Brain microvascular endothelial cell (primary cell): ENCODE measurements around the gene PLCD3.
A peak's percentile ranks its signal among the peaks of the same experiment; 100 is the strongest.

Experiments
- DNase-seq: peaks from one replicate; pipeline ENCODE4 v3.0.0-alpha.2; 2020
- H3K27ac ChIP-seq: fragments of 250-450 bp; sonication (Bioruptor Pico); 2 replicates; pipeline ENCODE4 v1.5.1; 2020; ENCODE audit warnings: mild to moderate bottlenecking, moderate library complexity
- H3K27me3 ChIP-seq: fragments of 250-450 bp; sonication (Bioruptor Pico); replicated peaks from 2 replicates; pipeline ENCODE4 v1.5.1; 2020; ENCODE audit warnings: mild to moderate bottlenecking
- H3K36me3 ChIP-seq: fragments of 250-450 bp; sonication (Bioruptor Pico); replicated peaks from 2 replicates; pipeline ENCODE4 v1.5.1; 2020; ENCODE audit warnings: mild to moderate bottlenecking
- H3K4me3 ChIP-seq: 2 replicates; pipeline ENCODE4 v1.5.1; 2011; ENCODE audit warnings: low read depth, mild to moderate bottlenecking, control low read depth, low read length, moderate library complexity
- CTCF ChIP-seq: IDR thresholded peaks from 2 replicates; pipeline ENCODE4 v1.5.1; 2011; ENCODE audit warnings: low read depth, mild to moderate bottlenecking, moderate library complexity, low read length, control low read depth, inconsistent platforms; ENCODE audit errors: missing control alignments
- in situ Hi-C: cut with HindIII; loops from 2 replicates; pipeline ENCODE4 v1.10.0; 2017; ENCODE audit warnings: low sequenced_read_pairs, low pct_ligation_motif_present

Gene PLCD3

GRCh38 chr17:45137561-45138305 is 5.4 kb upstream of the PLCD3 start:
- in situ Hi-C loops: no loop called here
- H3K27me3 ChIP-seq: no peaks in the 10 kb centered on the region

GRCh38 chr17:45136846-45137560 is 4.7 kb upstream of the PLCD3 start:
- in situ Hi-C loops: no loop called here
- Histone ChIP-seq H3K27me3 (no peaks in the 10 kb centered on the region), H3K27ac (no peak overlapping the region), H3K36me3 (no peaks in the 10 kb centered on the region), H3K4me3 (no peak overlapping the region)
- TF ChIP-seq CTCF: no peak
- no peak for DNase-seq

More at GRCh38 chr17:45137561-45138305, 5.4 kb upstream of the PLCD3 start:
- Histone ChIP-seq H3K36me3 (no peaks in the 10 kb centered on the region), H3K4me3 (no peak overlapping the region), H3K27ac (no peak overlapping the region)
- TF ChIP-seq CTCF: no peak
- no peak for DNase-seq

GRCh38 chr17:45135978-45136791 is 3.9 kb upstream of the PLCD3 start:
- no peak overlapping the region for H3K27ac ChIP-seq
- TF ChIP-seq CTCF: no peak
- no peaks in the 10 kb centered on the region for H3K36me3 ChIP-seq
- peak overlapping the region; percentile 65 for H3K4me3 ChIP-seq
- no peaks in the 10 kb centered on the region for H3K27me3 ChIP-seq
- no peak for DNase-seq
- in situ Hi-C loops: no loop called here

GRCh38 chr17:45135192-45135977 is 3.1 kb upstream of the PLCD3 start, which contains the start of gene ACBD4:
TSS of gene ACBD4 (plus strand) at chr17:45135687. CDS start at chr17:45136145, 458 bp downstream.
- H3K4me3 ChIP-seq: peak within 1 kb of the TSS; percentile 65
- H3K27me3 ChIP-seq: no peaks in the 10 kb centered on the region
- H3K36me3 ChIP-seq: no peaks in the 10 kb centered on the region
- in situ Hi-C loops: no loop called here
- DNase-seq: peak; percentile 94
- H3K27ac ChIP-seq: no peak within 1 kb of the TSS
- peak; percentile 100 for TF ChIP-seq CTCF
